MG63 (cell line): Measurements from ENCODE around the gene DAAM2. TPM values are rescaled to one million over a fixed set of nuclear protein-coding genes. Genes with fewer than 3 reads are reported as not detected.

Experiments used
- DNase-seq: peaks from one replicate; pipeline ENCODE4 v3.0.0-alpha.2; 2020
- H3K27me3 ChIP-seq: fragments of 250-450 bp; sonication (Bioruptor Pico); 2 replicates; pipeline ENCODE4 v1.5.1; 2020; ENCODE audit warnings: mild to moderate bottlenecking, moderate library complexity
- H3K36me3 ChIP-seq: fragments of 250-450 bp; sonication (Bioruptor Pico); 2 replicates; pipeline ENCODE4 v1.5.1; 2020; ENCODE audit warnings: mild to moderate bottlenecking, moderate library complexity
- H3K4me3 ChIP-seq: fragments of 250-450 bp; sonication (Bioruptor Pico); 2 replicates; pipeline ENCODE4 v1.5.1; 2020; ENCODE audit warnings: mild to moderate bottlenecking, moderate library complexity
- H3K9me3 ChIP-seq: fragments of 250-450 bp; sonication (Bioruptor Pico); 2 replicates; pipeline ENCODE4 v1.5.1; 2020; ENCODE audit warnings: mild to moderate bottlenecking, moderate library complexity
- total RNA-seq: library from RNA; depleted of rRNA; stranded (reverse); fragments of >200 nt; shearing (Covaris generic); gene quantifications from 2 replicates; pipeline ENCODE4 v1.2.3, GENCODE V29; 2014; ENCODE audit warnings: low replicate concordance

The DAAM2 gene
- total RNA-seq, 1 experiment from 2014 or later = not detected

GRCh38 chr6:39777218-39777617, 15.0 kb upstream of the DAAM2 start:
- Histone ChIP-seq H3K36me3 (no peaks in the 10 kb centered on the region), H3K9me3 (no peaks in the 10 kb centered on the region), H3K27me3 (no peaks in the 10 kb centered on the region), H3K4me3 (no peak overlapping the region)
- DNase-seq = no peak

GRCh38 chr6:39777661-39778060, 14.5 kb upstream of the DAAM2 start:
- Histone ChIP-seq H3K9me3 (no peaks in the 10 kb centered on the region), H3K4me3 (no peak overlapping the region), H3K27me3 (no peaks in the 10 kb centered on the region), H3K36me3 (no peaks in the 10 kb centered on the region)
- DNase-seq = no peak

- DNase-seq = no peak
- H3K27me3 ChIP-seq = no peaks in the 10 kb centered on the region
Observed at GRCh38 chr6:39778581-39779255, 13.5 kb upstream of the DAAM2 start.

GRCh38 chr6:39785281-39785680, 6.9 kb upstream of the DAAM2 start:
- no peak for DNase-seq
- H3K4me3 ChIP-seq = no peak overlapping the region
- no peaks in the 10 kb centered on the region for H3K36me3 ChIP-seq
- H3K27me3 ChIP-seq = no peaks in the 10 kb centered on the region
- H3K9me3 ChIP-seq = no peaks in the 10 kb centered on the region

More at GRCh38 chr6:39778581-39779255, 13.5 kb upstream of the DAAM2 start:
- Histone ChIP-seq H3K36me3 (no peaks in the 10 kb centered on the region), H3K9me3 (no peaks in the 10 kb centered on the region), H3K4me3 (no peak overlapping the region)

GRCh38 chr6:39786649-39787048, 5.5 kb upstream of the DAAM2 start:
- Histone ChIP-seq H3K27me3 (no peaks in the 10 kb centered on the region), H3K4me3 (no peak overlapping the region), H3K9me3 (no peaks in the 10 kb centered on the region), H3K36me3 (no peaks in the 10 kb centered on the region)
- no peak for DNase-seq

- Histone ChIP-seq H3K36me3 (no peaks in the 10 kb centered on the region), H3K27me3 (no peaks in the 10 kb centered on the region), H3K4me3 (no peak overlapping the region), H3K9me3 (no peaks in the 10 kb centered on the region)
- DNase-seq = no peak
Observed at GRCh38 chr6:39787322-39787721, 4.9 kb upstream of the DAAM2 start.

- no peak for DNase-seq
- Histone ChIP-seq H3K36me3 (no peaks in the 10 kb centered on the region), H3K9me3 (no peaks in the 10 kb centered on the region), H3K27me3 (no peaks in the 10 kb centered on the region), H3K4me3 (no peak overlapping the region)
Observed at GRCh38 chr6:39790772-39791171, 1.4 kb upstream of the DAAM2 start.

GRCh38 chr6:39791311-39791710, 865 bp upstream of the DAAM2 start:
- no peaks in the 10 kb centered on the region for H3K9me3 ChIP-seq
- no peak for DNase-seq
- no peaks in the 10 kb centered on the region for H3K36me3 ChIP-seq
- H3K27me3 ChIP-seq = no peaks in the 10 kb centered on the region
- H3K4me3 ChIP-seq = no peak overlapping the region

GRCh38 chr6:39792540-39793450, 619 bp downstream of the DAAM2 start:
- Histone ChIP-seq H3K27me3 (no peaks in the 10 kb centered on the region), H3K36me3 (no peaks in the 10 kb centered on the region), H3K4me3 (peak overlapping the region; percentile 32), H3K9me3 (no peaks in the 10 kb centered on the region)
- DNase-seq = no peak

GRCh38 chr6:39793516-39793915, 1.3 kb downstream of the DAAM2 start:
- DNase-seq = no peak
- no peaks in the 10 kb centered on the region for H3K36me3 ChIP-seq
- H3K9me3 ChIP-seq = no peaks in the 10 kb centered on the region
- H3K4me3 ChIP-seq = no peak overlapping the region
- no peaks in the 10 kb centered on the region for H3K27me3 ChIP-seq

- no peaks in the 10 kb centered on the region for H3K9me3 ChIP-seq
- no peak overlapping the region for H3K4me3 ChIP-seq
- no peaks in the 10 kb centered on the region for H3K27me3 ChIP-seq
- no peaks in the 10 kb centered on the region for H3K36me3 ChIP-seq
- no peak for DNase-seq
Observed at GRCh38 chr6:39794231-39794630, 2.1 kb downstream of the DAAM2 start.

GRCh38 chr6:39797751-39798150, 5.6 kb downstream of the DAAM2 start:
- no peaks in the 10 kb centered on the region for H3K27me3 ChIP-seq
- no peak overlapping the region for H3K4me3 ChIP-seq
- DNase-seq = no peak
- H3K9me3 ChIP-seq = no peaks in the 10 kb centered on the region
- no peaks in the 10 kb centered on the region for H3K36me3 ChIP-seq

GRCh38 chr6:39800034-39801032, 8.2 kb downstream of the DAAM2 start:
- Histone ChIP-seq H3K9me3 (no peaks in the 10 kb centered on the region), H3K27me3 (no peaks in the 10 kb centered on the region), H3K4me3 (no peak overlapping the region), H3K36me3 (no peaks in the 10 kb centered on the region)
- no peak for DNase-seq

- DNase-seq = no peak
- no peaks in the 10 kb centered on the region for H3K9me3 ChIP-seq
- no peaks in the 10 kb centered on the region for H3K36me3 ChIP-seq
- H3K4me3 ChIP-seq = no peak overlapping the region
- no peaks in the 10 kb centered on the region for H3K27me3 ChIP-seq
Observed at GRCh38 chr6:39801456-39802251, 9.5 kb downstream of the DAAM2 start.

- Histone ChIP-seq H3K27me3 (no peaks in the 10 kb centered on the region), H3K9me3 (no peaks in the 10 kb centered on the region), H3K36me3 (no peaks in the 10 kb centered on the region), H3K4me3 (no peak overlapping the region)
- no peak for DNase-seq
Observed at GRCh38 chr6:39803872-39804271, 11.7 kb downstream of the DAAM2 start.

GRCh38 chr6:39804466-39805065, 12.4 kb downstream of the DAAM2 start:
- H3K9me3 ChIP-seq = no peaks in the 10 kb centered on the region
- DNase-seq = peak; percentile 27
- no peaks in the 10 kb centered on the region for H3K36me3 ChIP-seq

More at GRCh38 chr6:39804466-39805065, 12.4 kb downstream of the DAAM2 start:
- Histone ChIP-seq H3K4me3 (no peak overlapping the region), H3K27me3 (no peaks in the 10 kb centered on the region)
